Ectodermal cell (in vitro differentiated cells): ENCODE results near the gene RHBDF2.
"Not testable (repeated sequence)": the region's sequence is repeated elsewhere in the genome, so short reads cannot be mapped to it uniquely, and the experiment has no call there.

ENCODE experiments used
- H3K27ac ChIP-seq: 2 replicates; pipeline ENCODE4 v1.7.0; 2013; ENCODE audit warnings: mild to moderate bottlenecking, low read depth, low read length; ENCODE audit not compliant: insufficient read depth, poor library complexity, severe bottlenecking
- H3K27me3 ChIP-seq: 2 replicates; pipeline ENCODE4 v1.7.0; 2013; ENCODE audit warnings: mild to moderate bottlenecking, low read length; ENCODE audit not compliant: insufficient read depth, control insufficient read depth, poor library complexity, severe bottlenecking
- H3K36me3 ChIP-seq: one replicate; pipeline ENCODE4 v1.7.0; 2013; ENCODE audit warnings: low read length; ENCODE audit not compliant: control insufficient read depth, insufficient read depth
- H3K4me1 ChIP-seq: one replicate; pipeline ENCODE4 v1.7.0; 2013; ENCODE audit warnings: low read length; ENCODE audit not compliant: control insufficient read depth, insufficient read depth
- H3K4me3 ChIP-seq: 2 replicates; pipeline ENCODE4 v1.7.0; 2013; ENCODE audit warnings: low read depth, low read length, control low read depth; ENCODE audit not compliant: insufficient read depth
- H3K9me3 ChIP-seq: 2 replicates; pipeline ENCODE4 v1.7.0; 2013; ENCODE audit warnings: mild to moderate bottlenecking, low read length, moderate library complexity; ENCODE audit not compliant: control insufficient read depth
- WGBS, 2 experiments: methylation state at CpG; one replicate each; pipeline ENCODE4 v1.1.7; 2013; ENCODE audit warnings: missing lambda C conversion rate in 2 of 2; 5-methylcytosine and 5-hydroxymethylcytosine counted together

The RHBDF2 gene

DNA sequence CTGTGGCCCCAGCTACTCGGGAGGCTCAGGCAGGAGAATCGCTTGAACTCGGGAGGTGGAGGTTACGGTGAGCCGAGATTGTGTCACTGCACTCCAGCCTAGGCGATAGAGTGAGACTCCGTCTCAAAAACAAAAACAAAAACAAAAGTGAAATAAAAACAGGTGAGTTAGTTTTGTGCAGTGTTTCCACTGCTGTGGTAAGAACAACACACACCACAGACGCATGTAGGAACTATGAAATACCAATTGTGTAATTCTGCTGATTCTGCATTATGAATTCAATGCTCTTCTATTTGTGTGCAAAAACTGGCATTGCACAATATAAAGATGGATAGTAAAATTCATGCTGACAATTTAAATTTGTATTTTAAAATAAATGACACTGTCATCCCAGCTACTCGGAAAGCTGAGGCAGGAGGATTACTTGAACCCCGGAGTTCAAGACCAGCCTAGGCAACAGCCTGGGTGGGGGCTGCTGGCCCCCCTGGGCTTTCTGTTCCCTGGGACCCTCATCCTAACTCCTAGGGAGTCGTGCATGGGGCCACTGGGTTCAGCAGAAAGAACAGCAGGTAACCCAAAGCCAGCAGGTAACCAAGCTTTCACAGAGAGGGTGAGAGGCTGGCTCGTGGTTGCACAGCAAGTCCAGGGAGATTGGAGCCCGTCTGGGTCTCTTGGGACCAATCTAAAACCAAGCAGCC is 10.6 kb upstream of the RHBDF2 start:
- Histone ChIP-seq H3K36me3 (no peaks in the 10 kb centered on the region), H3K4me1 (no peaks in the 10 kb centered on the region), H3K27ac (no peak overlapping the region), H3K4me3 (no peak overlapping the region), H3K9me3 (no peaks in the 10 kb centered on the region), H3K27me3 (peaks cover 1% of the 10 kb centered on the region)
- WGBS, 2 experiments, result 91 to 94% methylated on average over 13 of the region's 13 CpGs

DNA sequence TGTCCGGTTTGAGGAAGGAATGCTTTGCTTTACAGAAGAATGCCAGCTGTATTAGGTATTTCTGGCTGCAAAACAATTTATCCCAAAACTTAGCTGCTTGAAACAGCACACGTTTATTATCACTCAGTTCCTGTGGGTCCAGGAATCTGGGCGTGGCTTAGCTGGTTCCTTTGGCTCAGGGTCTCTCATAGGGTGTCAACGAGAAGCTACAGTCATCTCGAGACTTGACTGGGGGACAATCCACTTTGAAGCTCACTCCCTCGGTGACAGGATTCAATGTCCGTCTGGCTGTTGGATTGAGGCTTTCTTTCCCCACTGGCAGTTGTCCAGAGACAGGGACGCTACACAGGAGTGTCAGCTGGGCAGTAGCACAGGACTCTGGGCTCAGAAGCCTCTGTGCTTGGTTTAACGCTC is 9.6 kb upstream of the RHBDF2 start:
- Histone ChIP-seq H3K27ac (no peak overlapping the region), H3K27me3 (peaks cover 5% of the 10 kb centered on the region), H3K36me3 (no peaks in the 10 kb centered on the region), H3K9me3 (no peaks in the 10 kb centered on the region), H3K4me1 (no peaks in the 10 kb centered on the region), H3K4me3 (no peak overlapping the region)
- 75 to 79% methylated on average over 9 of the region's 9 CpGs for WGBS, 2 experiments

DNA sequence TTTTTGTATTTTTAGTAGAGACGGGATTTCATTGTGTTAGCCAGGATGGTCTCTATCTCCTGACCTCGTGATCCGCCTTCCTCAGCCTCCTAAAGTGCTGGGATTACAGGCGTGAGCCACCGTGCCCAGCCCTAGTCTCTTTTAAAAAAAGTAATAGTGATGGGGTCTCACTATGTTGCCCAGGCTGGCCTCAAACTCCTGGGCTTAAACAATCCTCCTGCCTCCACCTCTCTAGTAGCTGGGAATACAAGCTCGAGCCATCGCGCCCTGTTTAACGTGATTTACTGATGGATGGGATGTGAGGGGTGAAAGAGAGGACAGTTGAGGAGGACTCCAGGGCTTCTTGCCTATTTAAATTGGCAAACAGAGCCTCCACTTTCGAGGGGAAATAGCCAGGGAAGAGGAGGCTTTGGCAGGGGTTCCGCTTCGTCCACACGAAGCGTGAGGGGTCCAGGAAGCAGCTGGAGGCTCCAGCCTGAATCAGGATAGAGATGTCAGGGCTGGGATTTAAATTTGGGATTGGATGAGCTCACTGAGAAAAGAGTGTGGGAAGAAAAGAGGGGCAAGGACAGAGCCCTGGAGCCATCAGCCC is 7.3 kb upstream of the RHBDF2 start:
- not testable (repeated sequence) for H3K27ac ChIP-seq, H3K9me3 ChIP-seq, H3K36me3 ChIP-seq, H3K27me3 ChIP-seq, H3K4me1 ChIP-seq, H3K4me3 ChIP-seq
- WGBS, 2 experiments, result 86 to 90% methylated on average over 14 of the region's 14 CpGs

DNA sequence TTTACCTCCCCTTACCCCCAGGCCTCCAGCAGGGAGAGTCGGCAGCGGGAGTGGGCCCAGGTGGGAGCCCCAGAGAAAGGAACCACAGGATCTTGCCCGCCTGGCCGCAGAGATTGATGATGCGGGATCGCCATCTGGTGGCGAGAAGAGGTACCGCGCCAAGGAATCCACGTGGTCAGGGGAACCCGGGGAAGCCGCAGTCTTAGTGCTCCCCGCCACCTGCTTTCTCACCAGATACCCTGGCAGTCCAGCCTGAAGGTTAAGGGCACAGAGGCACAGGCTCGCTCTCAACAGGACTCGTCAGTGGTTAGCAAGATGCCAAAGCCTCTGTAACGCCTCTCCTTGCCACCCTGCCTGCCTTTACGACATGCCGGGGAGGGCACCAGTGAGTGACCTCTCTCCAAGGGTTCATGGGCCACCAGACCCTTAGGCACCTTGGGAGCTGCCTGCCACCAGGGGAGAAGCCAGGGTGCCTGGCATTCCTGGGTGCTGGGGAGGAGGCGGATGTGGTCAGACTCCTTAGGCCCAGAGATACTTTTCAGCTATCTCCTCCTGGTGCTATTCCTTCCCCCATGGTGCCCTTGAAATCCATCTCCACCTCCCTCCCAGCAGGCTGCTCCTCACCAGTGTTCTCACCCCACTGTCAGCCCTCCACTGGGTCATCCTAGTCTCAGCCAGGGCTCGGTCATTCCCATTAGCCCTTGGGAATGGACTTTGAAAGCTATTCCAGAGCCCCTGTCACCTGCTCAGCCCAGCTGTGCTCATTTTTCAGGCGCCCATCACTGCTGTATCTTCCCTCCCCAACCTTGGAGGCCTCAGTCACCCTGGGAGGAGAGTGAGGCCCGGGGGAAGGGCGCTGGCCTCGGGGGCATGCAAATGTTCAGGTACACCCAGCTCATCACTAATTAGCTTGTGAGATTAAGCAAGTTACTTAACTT is 5.5 kb upstream of the RHBDF2 start:
- Histone ChIP-seq H3K4me3 (no peak overlapping the region), H3K27me3 (peaks cover 6% of the 10 kb centered on the region), H3K4me1 (peaks cover 7% of the 10 kb centered on the region), H3K27ac (no peak overlapping the region), H3K36me3 (no peaks in the 10 kb centered on the region), H3K9me3 (no peaks in the 10 kb centered on the region)
- 32 to 34% methylated on average over 24 of the region's 24 CpGs for WGBS, 2 experiments

DNA sequence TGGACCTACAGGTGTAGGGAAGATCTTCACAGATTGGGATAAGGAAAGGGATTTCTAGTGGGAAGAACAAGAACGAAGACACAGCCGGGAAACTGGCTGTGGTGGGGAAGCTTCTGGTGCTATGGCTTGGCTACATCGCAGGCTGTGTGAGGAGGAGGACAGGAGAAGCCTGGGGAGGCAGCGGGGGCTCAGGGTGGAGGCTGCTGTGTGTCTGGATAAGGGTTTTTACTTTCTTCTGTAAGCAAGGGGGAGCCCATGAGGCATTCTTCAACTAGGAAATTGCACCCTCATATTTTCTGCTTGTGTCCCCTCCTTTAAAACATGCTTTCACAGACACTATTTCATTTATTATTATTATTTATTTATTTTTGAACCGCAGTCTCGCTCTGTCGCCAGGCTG is 2.9 kb upstream of the RHBDF2 start:
- no peak overlapping the region for H3K27ac ChIP-seq
- no peaks in the 10 kb centered on the region for H3K36me3 ChIP-seq
- peaks cover 24% of the 10 kb centered on the region for H3K27me3 ChIP-seq
- no peak overlapping the region for H3K4me3 ChIP-seq
- no peaks in the 10 kb centered on the region for H3K9me3 ChIP-seq
- peaks cover 22% of the 10 kb centered on the region for H3K4me1 ChIP-seq
- WGBS, 2 experiments, result 68 to 71% methylated on average over 6 of the region's 7 CpGs

DNA sequence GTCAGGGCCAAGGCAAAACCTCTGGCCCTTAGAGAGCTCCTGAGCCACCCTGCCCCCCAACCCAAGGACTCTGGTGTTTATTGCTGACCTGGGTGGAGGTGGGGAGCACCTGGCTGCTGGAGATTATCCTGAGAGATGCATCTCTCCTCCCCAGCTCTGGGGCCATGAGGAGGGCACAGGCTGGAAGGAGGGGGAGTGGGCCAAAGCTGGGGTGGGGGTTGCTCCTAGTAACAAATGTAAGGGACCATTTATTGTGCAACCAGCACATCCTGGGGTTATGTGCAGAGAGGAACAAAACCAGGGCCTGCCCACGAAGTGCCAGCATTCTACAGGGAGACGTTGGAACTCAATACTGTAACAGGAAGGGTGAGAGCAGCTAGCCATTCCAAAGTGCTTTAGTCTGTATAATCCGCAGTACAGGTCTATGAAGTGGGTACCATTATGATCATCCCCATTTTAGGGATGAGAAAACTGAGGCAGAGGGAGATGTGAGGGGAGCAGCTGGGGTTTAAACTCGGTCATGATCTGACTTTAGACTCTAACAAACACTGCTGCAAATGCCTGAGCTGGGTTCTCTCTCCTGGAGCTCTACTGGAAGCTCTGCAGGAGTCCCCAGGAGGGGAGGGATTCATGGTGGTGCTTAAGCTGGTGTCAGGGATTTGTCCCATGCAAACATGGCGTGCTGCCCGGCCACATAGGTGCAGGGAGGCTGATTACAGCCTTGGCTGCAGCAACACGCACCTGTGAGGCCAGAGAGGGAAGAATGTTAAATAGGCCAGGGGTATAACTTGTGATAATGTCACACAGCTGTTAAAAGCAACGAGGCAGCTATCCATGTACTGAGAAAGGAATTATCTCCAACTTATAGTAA is 1.4 kb upstream of the RHBDF2 start:
- Histone ChIP-seq H3K4me3 (no peak overlapping the region), H3K27ac (no peak overlapping the region), H3K36me3 (no peaks in the 10 kb centered on the region), H3K9me3 (no peaks in the 10 kb centered on the region), H3K4me1 (peaks cover 33% of the 10 kb centered on the region), H3K27me3 (peaks cover 24% of the 10 kb centered on the region)
- 88 to 90% methylated on average over 7 to 8 of the region's 8 CpGs for WGBS, 2 experiments

DNA sequence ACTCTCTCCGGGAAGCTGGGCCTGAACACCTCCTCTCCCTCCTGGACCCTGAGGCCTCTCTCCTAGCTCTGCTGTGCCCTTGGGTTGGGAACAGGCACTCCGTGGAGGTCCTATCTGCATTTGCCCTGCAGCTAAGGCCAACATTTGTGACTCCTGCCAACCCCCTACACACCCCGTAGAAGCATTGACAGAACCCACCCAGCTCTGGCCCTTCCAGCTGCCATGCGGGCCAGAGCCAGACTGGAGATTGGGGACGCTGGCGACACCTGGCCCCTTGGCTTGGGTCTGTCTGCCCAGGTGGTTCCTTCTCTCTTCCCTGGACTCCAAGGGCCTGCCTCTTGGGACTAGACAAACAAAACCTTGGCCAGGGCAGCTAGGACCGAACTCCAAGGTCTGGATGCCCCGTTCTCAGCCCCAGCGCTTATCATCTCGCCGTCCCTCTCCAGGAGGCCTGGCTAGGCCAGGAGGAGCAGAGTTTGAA is 644 bp upstream of the RHBDF2 start:
- 80 to 84% methylated on average over 11 of the region's 11 CpGs for WGBS, 2 experiments
- H3K27me3 ChIP-seq, result peaks cover 23% of the 10 kb centered on the region

DNA sequence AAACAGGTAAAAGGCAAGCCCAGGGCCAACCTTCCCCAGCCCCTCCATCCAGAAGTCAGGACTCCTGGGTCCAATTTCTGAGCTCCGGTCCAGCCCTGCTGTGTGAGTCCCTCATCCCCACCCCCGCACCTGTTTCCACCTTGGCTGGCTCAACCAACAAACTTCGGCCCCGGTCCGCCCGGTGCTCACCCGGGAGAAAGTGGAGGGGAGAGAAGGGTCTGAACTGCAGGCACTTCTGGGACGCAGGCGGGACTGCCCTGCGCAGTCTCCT is 541 bp downstream of the RHBDF2 start:
- Histone ChIP-seq H3K4me1 (peaks cover 33% of the 10 kb centered on the region), H3K27ac (no peak overlapping the region), H3K4me3 (peak overlapping the region; percentile 64), H3K9me3 (no peaks in the 10 kb centered on the region), H3K36me3 (no peaks in the 10 kb centered on the region), H3K27me3 (peaks cover 19% of the 10 kb centered on the region)
- 1 to 3% methylated on average over 10 of the region's 10 CpGs for WGBS, 2 experiments

More for the DNA sequence above, 644 bp upstream of the RHBDF2 start:
- no peaks in the 10 kb centered on the region for H3K36me3 ChIP-seq
- H3K27ac ChIP-seq, result no peak overlapping the region
- peak overlapping the region; percentile 64 for H3K4me3 ChIP-seq
- peaks cover 33% of the 10 kb centered on the region for H3K4me1 ChIP-seq
- no peaks in the 10 kb centered on the region for H3K9me3 ChIP-seq

DNA sequence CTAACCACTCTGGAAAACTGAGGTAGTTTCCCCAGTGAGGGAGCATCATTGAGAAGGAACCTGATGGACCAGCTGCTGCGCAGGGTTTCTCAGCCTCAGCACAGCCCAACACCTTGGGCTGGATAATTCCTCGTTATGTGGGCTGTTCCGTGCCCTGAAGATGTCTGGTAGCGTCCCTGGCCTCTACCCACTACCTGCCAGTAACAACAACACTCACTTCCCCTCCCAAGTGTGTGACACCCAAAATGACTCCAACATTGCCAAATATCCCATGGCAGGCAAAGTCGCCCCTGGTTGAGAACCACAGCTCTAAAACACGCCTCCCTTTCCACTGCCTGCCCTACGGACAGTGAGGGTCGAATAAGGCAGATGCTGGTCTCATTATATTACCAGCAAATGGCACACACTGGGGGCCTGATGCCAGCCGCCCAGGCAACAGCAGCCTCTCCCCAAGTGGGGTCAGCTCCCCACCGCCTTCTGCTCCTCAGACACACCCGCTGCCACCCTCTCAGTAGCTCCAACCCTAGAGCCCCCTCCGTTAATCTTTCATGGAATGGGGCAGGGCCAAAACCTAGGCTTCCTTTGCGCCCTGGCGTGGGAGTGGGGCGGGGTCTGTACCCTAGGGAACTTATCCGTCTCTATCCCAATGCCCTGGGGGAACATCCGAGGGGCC is 1.0 kb downstream of the RHBDF2 start:
- Histone ChIP-seq H3K27ac (no peak overlapping the region), H3K9me3 (no peaks in the 10 kb centered on the region), H3K27me3 (peaks cover 19% of the 10 kb centered on the region), H3K4me3 (peak overlapping the region; percentile 64), H3K36me3 (no peaks in the 10 kb centered on the region), H3K4me1 (peaks cover 33% of the 10 kb centered on the region)
- 46 to 49% methylated on average over 17 of the region's 17 CpGs for WGBS, 2 experiments
